Ecto neural progenitor cell (in vitro differentiated cells): ENCODE data around the gene CYP2A13.
"Not testable (repeated sequence)": the region's sequence is repeated elsewhere in the genome, so short reads cannot be mapped to it uniquely, and the experiment has no call there.

Experiments used
- DNase-seq: peaks from one replicate; pipeline ENCODE4 v3.0.0-alpha.2; 2018; ENCODE audit warnings: low spot score

The CYP2A13 gene, protein sequence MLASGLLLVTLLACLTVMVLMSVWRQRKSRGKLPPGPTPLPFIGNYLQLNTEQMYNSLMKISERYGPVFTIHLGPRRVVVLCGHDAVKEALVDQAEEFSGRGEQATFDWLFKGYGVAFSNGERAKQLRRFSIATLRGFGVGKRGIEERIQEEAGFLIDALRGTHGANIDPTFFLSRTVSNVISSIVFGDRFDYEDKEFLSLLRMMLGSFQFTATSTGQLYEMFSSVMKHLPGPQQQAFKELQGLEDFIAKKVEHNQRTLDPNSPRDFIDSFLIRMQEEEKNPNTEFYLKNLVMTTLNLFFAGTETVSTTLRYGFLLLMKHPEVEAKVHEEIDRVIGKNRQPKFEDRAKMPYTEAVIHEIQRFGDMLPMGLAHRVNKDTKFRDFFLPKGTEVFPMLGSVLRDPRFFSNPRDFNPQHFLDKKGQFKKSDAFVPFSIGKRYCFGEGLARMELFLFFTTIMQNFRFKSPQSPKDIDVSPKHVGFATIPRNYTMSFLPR

DNA sequence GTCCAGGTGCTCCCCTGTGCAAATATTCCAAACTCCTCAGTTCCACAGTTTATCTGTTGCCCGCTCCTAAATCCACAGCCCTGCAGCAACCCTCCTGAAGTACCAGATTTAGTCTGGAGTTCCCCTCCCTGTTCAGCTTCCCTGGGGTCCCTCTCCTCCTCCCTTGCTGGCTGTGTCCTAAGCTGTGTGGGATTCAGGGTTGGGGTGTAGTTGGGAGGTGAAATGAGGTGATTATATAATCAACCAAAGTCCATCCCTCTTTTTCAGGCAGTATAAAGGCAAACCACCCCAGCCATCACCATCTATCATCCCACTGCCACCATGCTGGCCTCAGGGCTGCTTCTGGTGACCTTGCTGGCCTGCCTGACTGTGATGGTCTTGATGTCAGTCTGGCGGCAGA, at the start of gene CYP2A13:
CYP2A13 (plus strand) TSS at position 301 of the 400 bp plus-strand sequence; CDS start at position 322, 21 bp downstream.
- no peak for DNase-seq

GRCh38 chr19:41039806-41040205, 48.4 kb upstream of the CYP2A13 start:
- DNase-seq: no peak

- not testable (repeated sequence) for DNase-seq
Measured at GRCh38 chr19:41045095-41045494, 43.2 kb upstream of the CYP2A13 start.

DNA sequence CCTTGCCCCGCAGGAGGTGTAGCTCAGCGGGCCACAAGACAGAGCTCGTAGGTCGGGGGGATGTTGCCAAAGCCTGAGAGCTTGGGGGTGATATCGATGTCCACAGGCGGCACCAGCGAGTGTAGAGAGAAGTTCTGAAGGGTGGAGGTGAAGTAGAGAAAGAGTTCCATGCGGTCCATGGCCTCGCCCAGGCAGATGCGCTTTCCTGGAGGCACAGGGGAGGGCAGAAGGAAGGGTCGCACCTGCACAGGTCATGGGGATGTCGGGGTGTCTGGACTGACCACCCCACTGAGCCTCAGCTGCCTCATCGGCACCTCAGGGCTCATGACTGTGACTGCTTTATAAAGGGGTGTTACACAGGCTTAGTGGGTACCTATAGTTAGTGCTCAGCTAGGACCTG, 37.8 kb upstream of the CYP2A13 start:
- no peak for DNase-seq

DNA sequence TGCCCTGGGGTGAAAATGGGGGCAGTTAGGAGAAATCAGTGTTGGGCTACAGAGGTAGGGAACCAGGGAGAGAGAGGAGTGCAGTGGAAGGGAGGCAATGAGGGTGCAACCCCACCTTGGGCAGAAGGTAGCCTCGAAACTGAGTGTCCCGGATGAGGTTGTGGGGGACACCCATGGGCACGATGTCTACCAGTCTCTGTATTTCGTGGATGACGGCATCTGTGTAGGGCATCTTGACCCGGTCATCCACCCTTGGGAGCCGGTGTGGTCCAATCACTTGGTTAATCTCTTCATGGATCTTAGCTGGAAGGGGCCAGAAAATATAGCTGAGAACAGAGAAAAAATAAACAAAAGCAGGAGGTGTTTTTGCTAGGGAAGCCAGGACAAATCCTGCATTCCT, 36.1 kb upstream of the CYP2A13 start:
- not testable (repeated sequence) for DNase-seq

- not testable (repeated sequence) for DNase-seq
Measured at GRCh38 chr19:41053331-41053730, 34.9 kb upstream of the CYP2A13 start.

GRCh38 chr19:41064974-41065569, 23.2 kb upstream of the CYP2A13 start:
- DNase-seq: no peak

GRCh38 chr19:41076286-41076685, 12.0 kb upstream of the CYP2A13 start:
- no peak for DNase-seq

DNA sequence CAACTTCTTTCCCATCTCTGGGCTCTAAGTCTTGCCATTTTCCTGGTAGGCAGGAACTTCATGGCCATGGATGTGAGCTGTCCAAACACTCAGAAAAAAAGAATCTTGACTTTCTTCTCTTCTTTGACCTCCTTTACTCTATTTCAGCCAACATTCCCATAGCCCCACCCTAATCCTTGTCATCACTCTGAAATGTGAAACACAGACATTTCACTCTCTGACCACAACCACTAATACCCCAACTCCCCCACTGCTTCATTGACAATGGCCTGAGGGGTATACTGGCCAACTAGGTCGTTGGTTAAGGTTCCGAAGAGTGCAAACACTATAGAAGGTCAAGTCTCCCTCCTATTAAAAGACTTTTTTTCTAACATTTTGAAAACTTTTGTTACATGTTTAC, 4.7 kb upstream of the CYP2A13 start:
- DNase-seq: no peak

DNA sequence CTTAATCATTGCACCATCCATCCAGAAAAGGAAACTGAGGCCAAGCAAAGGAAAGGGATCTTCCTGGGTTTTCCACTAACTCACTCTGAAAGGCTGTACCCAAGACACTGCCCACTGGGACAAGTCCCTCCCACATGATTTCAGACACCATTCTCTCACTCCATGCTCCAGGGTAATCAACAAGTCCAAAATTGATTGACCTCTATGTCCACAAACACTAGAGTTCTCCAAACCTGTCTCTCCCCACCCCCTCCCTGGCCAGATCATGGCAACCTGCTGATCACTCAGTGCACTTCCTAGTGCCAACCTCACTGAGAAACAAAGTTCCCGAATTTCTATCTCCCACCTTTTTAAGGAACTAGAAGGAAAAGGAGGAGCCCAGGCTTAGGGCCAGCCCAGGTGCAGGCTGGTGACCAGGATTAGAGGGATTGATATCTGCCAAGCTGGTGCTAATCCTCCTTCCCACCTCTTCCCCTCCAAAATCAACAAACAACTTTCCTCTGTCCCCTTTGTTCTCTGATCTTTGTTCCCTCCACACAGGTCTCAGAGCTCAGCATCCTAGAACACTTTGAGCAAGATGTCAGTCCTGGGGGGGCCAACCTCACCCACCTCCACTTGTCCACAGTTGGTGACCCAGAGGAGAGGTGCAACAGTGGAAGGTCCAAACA, 2.4 kb upstream of the CYP2A13 start:
- no peak for DNase-seq

DNA sequence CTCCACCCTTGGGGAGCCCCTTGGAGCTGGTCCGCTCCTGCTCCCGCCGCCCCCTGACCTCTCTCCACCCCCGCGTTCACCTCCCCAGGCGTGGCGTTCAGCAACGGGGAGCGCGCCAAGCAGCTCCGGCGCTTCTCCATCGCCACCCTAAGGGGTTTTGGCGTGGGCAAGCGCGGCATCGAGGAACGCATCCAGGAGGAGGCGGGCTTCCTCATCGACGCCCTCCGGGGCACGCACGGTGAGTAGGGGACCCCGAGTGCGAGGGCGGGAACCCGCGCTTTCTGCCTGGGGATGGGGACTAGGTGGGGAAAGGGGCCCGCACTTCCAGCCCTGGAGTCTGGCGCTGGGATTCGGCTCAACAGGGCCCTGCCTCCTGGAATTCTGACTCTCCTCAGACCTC, 1.7 kb downstream of the CYP2A13 start:
- peak; percentile 57 for DNase-seq

DNA sequence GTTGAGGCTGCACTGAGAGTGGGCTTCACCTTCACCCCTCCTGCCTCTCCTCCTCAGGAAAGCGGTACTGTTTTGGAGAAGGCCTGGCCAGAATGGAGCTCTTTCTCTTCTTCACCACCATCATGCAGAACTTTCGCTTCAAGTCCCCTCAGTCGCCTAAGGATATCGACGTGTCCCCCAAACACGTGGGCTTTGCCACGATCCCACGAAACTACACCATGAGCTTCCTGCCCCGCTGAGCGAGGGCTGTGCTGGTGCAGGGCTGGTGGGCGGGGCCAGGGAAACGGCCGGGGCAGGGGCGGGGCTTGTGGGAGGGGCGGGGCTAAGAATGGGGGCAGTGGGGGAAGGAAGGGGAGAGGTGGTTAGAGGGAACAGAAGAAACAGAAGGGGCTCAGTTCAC, 7.5 kb downstream of the CYP2A13 start:
- DNase-seq: no peak

DNA sequence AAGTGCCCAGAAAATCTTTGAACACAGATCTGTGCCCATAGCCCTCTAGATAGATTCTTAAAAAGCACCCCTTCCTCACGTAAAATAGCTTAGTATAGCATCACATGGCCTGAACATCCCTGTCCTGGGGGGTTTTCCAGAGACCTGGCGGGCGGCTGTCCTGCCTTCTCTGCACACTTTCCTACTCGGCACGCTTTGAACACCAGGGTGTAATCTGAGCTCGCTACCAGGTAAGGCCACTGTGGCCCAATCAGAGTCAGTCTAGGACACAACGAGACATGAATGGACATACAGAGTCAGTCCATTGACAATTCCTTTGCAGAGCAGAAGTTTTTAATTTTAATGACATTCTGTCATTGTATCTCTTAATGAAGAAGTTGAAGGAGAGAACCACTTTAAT, 8.1 kb downstream of the CYP2A13 start:
- DNase-seq: no peak

DNA sequence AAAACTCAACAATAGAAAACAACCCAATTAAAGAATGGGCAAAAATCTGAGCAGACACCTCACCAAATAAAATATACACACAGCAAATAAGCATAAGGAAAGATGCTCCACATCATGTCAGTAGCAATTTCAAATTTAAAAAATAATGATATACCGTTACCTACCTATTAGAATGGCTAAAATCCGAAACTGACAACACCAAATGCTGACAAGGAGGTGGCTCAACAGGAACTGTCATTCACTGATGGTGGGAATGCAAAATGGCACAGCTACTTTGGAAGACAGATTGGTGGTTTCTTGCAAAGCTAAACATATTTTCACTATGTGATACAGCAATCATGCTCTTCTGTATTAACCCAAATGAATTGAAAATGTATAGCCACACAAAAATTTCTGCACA, 9.1 kb downstream of the CYP2A13 start:
- no peak for DNase-seq

GRCh38 chr19:41098762-41099161, 10.5 kb downstream of the CYP2A13 start:
- DNase-seq: no peak

GRCh38 chr19:41102210-41102609, 14.0 kb downstream of the CYP2A13 start:
- DNase-seq: not testable (repeated sequence)

DNA sequence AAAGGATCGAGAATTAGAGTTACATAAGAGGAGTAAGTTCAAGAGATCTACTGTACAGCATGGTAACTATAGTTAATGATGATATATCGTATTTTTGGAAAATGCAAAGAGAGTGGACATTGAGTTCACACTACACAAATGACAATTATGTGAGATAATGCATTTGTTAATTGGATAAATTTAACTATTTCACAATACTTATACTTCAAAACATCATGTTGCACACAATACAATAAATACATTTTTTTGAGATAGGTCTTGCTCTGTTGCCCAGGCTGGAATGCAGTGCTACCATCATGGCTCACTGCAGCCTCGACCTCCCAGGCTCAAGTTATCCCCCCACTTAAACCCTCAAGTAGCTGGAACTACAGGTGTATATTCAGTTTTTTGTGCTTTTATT, 17.9 kb downstream of the CYP2A13 start:
- DNase-seq: no peak

GRCh38 chr19:41111296-41111695, 23.0 kb downstream of the CYP2A13 start:
- no peak for DNase-seq

DNA sequence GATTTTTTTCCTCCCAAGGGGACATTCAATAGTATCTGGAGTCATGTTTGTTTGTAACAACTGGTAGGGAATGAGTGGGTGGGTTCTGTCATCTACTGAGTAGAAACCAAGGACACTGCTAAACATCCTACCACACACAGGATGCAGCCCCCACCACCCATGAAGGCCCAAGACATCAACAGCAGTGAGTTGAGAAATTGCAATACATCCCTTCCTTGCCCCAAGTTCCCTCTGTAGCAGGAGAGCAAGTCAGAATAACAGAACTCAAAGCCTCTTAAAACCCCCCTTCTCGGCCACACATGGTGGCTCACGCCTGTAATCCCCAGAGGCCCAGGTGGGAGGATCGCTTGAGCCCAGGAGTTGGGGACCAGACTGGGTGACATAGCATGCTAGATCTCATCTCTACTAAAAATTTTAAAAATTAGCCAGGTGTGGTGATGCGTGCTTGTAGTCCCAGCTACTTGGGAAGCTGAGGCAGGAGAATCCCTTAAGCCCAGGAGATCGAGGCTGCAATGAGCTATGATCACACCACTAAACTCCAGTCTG, 23.6 kb downstream of the CYP2A13 start:
- DNase-seq: no peak

- no peak for DNase-seq
Measured at GRCh38 chr19:41112728-41113290, 24.6 kb downstream of the CYP2A13 start.

GRCh38 chr19:41114132-41114531, 25.9 kb downstream of the CYP2A13 start, which contains the start of gene CYP2F1:
CYP2F1 (plus strand) TSS chr19:41114432; CDS start chr19:41116189, 1,757 bp downstream.
- DNase-seq: no peak

DNA sequence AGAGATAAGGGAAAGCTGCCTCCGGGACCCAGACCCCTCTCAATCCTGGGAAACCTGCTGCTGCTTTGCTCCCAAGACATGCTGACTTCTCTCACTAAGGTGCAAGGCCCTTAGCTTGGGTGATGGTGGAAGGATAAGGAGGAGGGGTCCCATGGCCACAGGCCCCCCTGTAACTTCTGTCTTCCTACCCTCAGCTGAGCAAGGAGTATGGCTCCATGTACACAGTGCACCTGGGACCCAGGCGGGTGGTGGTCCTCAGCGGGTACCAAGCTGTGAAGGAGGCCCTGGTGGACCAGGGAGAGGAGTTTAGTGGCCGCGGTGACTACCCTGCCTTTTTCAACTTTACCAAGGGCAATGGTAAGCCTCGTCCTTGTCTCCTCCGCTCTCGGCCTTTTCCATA, 28.0 kb downstream of the CYP2A13 start:
- DNase-seq: no peak
